ENCODE measurements around the gene CCDC150.

DNA sequence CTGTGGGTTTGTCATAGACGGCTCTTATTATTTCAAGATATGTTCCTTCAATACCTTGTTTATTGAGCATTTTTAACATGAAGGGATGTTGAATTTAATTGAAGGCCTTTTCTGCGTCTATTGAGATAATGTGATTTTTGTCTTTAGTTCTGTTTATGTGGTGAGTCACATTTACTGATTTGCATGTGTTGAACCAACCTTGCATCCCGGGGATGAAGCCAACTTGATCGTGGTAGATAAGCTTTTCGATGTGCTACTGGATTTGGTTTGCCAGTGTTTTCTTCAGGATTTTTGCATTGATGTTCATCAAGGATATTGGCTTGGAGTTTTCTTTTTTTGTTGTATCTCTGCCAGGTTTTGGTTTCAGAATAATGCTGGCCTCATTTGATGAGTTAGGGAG is 99.5 kb downstream of the CCDC150 start:
- TF ChIP-seq, protein P1, sequence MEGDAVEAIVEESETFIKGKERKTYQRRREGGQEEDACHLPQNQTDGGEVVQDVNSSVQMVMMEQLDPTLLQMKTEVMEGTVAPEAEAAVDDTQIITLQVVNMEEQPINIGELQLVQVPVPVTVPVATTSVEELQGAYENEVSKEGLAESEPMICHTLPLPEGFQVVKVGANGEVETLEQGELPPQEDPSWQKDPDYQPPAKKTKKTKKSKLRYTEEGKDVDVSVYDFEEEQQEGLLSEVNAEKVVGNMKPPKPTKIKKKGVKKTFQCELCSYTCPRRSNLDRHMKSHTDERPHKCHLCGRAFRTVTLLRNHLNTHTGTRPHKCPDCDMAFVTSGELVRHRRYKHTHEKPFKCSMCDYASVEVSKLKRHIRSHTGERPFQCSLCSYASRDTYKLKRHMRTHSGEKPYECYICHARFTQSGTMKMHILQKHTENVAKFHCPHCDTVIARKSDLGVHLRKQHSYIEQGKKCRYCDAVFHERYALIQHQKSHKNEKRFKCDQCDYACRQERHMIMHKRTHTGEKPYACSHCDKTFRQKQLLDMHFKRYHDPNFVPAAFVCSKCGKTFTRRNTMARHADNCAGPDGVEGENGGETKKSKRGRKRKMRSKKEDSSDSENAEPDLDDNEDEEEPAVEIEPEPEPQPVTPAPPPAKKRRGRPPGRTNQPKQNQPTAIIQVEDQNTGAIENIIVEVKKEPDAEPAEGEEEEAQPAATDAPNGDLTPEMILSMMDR (IDR thresholded peaks at IDR 0.05): no peak
- TF ChIP-seq POLR2A (IDR thresholded peaks at IDR 0.05): no peak
- TF ChIP-seq EP300 (IDR thresholded peaks at IDR 0.05): no peak
- no peak for TF ChIP-seq POLR2AphosphoS5 (IDR thresholded peaks at IDR 0.05)

Data from stomach (tissue), 4 donors.